HG02970 (cell line): Measurements from ENCODE around the gene AHI1.
"Not testable (repeated sequence)": the region's sequence is repeated elsewhere in the genome, so short reads cannot be mapped to it uniquely, and the experiment has no call there.

Source experiments
- ATAC-seq: cut with Tn5 transposase; IDR thresholded peaks from one replicate; pipeline ENCODE4 v1.9.1; 2021; ENCODE audit warnings: mild to moderate bottlenecking, moderate library complexity, moderate number of reproducible peaks; ENCODE audit not compliant: unreplicated experiment, low FRiP score

The AHI1 gene

DNA sequence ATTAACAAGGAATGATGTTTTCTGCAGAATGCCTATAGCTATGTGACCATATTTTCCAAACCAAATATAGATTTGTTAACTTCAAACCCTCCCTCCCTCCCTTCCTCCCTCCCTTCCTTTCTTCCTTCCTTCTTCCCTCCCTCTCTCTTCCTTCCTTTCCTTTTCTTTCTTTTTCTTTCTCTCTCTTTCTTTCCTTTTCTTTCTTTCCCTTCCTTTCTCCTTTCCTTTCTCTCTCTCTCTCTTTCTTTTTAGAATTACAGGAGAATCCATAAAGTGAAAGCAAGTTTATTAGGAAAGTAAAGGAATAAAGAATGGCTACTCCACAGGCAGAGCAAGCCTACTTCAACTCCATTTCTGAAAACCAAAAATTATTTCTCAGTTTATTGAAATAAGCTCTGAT lies 153.0 kb downstream of the AHI1 start:
- no peak for ATAC-seq

DNA sequence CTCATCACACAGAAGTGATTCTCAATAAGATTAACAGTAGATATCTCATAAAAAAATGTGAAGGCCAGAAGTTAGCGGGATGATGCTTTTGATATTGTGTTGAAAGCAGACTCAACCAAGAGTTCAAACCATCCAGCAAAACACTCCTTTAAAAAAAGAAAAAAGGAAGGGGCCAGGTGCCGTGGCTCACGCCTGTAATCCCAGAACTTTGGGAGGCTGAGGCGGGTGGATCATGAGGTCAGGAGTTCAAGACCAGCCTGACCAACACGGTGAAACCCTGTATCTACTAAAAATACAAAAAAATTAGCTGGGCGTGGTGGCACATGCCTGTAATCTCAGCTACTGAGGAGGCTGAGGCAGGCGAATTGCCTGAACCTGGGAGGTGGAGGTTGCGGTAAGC lies 157.6 kb downstream of the AHI1 start:
- not testable (repeated sequence) for ATAC-seq

DNA sequence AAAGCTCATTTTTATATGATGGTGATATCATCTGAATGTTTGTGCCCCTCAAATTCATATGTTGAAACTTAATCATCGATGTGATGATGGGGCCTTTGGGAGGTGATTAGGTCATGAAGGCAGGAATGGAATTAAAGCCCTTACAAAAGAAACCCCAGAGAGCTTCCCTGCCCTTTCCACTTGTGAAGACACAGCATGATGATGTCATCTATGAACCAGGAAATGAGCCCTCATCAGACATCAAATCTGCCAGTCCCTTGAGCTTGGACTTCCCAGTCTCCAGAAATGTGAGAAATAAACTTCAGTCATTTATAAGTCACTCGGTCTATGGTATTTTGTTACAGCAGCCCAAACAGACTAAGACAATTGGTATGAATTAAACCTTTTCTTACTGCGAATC lies 163.4 kb downstream of the AHI1 start:
- ATAC-seq = no peak

DNA sequence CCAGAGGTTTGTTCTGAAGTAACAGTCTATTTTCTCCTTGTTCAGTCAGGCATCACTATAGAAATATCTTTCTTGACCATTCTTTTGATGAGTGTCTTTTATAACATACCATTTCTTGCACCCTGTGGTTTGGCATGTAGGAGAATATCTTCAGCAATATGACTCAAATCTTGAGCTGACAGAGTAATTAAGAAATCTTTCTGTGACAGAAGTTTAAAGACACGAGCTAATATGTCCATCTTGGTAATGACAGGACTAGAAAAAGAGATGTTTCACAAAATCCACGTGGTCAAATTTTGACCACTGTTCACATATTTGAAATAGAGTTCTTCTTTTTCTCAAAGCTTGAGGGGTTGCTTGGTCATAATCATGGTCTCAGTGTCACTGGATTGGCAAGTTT lies 166.5 kb downstream of the AHI1 start:
- ATAC-seq = no peak

DNA sequence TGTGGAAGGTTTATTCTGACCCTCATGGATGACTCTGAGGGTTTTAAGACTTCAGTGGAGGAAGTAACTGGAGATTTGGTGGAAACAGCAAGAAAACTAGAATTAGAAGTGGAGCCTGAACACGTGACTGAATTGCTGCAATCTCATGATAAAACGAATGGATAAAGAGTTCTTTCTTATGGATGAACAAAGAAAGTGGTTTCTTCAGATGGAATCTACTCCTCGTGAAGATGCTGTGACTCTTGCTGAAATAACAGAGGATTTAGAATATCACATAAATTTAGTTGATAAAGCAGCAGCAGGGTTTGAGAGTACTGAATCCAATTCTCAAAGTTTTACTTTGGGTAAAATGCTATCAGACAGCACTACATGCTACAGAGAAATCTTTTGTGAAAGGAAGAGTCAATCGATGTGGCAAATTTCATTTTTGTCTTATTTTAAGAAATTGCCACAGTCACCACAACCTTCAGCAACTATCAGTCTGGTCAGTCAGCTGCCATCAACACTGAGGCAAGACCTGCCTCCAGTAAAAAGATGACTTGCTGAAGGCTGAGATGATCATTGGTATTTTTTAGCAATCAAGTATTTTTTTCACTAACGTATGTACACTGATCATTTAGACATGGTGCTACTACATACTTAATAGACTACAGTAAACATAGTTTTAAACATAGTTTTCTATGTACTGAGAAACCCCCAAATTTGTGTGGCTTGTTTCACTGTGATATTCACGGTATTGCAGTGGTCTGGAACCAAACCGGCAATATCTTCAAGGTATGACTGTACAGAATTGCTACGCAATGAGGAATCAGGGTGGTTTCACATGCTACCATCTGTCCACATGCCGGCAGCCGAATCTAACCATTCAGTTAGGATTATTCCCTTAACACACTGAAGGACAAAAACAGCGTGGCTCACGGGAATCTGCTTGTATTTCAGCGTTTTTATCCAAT lies 167.4 kb downstream of the AHI1 start:
- ATAC-seq = no peak

DNA sequence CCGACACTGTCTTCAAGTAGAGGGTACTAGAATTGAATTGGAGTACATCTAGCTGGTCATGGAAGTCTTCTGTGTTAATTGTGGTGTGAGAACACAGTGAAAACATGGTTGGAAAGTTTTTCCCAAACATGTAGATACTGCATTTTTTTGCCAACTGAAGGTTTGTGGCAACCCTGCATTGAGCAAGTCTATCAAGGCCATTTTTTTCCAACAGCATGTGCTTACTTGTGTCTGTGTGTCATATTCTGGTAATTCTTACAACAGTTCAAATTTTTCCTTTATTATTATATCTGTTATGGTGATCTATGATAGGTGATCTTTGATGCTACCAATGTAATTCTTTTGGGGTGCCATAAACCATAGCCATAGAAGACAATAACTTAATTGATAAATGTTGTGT lies 169.4 kb downstream of the AHI1 start:
- no peak for ATAC-seq

DNA sequence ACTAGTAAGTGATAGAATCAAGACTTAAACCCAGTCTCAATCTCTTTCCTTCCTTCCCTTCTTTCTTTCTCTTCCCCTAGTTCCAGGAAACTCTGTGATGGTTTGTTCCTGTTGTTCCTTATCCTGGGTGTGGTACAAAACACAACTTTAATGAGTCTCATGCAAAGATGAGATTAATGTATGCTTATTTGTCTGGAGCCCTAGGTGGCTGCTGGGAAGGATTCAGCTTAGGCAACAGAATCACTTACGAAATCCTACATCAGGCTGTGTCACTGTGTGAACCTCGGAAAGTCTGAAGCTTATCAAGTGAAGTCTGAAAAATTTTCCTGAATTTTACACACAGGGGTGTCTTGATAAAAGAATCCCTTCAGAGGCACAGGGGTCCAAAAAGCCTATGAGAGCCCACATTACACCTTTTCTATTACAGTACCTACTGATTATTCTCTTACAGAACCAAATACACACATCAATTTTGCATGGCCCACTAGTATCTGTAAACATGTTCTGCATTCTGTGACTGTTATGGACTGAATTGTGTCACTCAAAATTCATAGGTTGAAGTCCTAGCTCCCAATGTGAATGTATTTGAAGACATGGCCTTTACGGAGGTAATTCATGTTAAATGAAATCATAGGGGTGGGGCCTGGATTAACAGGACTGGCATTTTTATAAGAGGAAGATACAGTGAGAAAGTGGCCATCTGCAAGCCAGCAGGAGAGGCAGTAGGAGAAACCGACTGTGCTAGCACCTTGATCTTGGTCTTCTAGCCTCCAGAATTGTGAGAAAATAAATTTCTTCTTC lies 171.7 kb downstream of the AHI1 start:
- no peak for ATAC-seq

DNA sequence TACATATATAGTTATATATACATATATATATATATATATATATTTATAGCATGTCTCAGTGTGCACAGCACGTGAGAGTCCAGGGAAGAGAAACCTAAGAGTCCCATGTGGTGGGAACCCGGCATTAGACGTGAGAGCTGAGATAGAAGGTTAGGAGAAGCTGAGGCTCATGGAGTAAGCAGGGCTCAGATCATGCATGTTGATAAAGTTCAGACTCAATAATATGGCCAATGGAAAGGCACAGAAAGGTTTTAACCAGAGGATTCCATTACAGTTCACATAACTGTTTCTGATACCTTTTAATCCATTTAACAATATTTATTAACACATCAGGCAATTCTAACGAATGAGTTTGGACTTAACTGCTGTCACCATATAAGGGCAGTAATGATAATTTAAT lies 173.0 kb downstream of the AHI1 start:
- ATAC-seq = no peak

DNA sequence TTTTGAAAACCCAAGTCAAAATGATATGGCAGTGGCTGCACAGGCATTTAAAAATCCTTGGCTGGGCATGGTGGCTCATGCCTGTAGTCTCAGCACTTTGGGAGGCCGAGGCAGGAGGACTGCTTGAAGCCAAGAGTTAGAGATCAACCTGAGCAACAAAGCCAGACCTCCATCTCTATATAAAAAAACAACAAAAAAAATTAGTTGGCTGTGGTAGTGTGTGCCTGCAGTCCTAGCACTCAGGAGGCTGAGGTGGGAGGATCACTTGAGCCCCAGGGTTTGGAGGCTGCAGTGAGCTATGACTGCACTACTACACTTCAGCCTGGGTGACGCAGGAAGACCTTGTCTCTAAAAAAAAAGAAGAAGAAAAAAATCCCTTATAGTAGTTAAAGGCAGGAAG lies 173.6 kb downstream of the AHI1 start:
- ATAC-seq = no peak

DNA sequence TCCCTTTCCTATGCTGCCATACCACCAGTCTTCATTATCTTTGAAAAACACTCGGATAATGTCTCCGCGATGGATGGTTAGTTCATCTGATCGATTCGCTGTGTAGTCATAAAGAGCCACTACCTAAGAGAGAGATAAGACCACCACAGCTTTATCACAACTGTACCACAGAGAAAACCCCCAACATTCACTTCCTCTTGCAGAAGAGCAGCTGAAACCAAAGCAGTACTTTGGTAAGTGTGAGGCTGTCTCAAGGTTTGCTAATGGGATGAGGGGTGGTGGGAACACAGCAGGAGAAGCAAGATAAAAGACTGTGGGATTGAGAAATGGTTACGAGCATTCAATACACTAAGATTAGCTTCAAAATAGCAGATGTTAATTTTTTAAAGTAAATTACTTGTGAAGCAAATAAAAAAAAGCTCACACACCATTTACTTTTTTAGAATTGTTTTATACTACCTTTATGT lies 174.3 kb downstream of the AHI1 start:
- ATAC-seq = peak; percentile 90

DNA sequence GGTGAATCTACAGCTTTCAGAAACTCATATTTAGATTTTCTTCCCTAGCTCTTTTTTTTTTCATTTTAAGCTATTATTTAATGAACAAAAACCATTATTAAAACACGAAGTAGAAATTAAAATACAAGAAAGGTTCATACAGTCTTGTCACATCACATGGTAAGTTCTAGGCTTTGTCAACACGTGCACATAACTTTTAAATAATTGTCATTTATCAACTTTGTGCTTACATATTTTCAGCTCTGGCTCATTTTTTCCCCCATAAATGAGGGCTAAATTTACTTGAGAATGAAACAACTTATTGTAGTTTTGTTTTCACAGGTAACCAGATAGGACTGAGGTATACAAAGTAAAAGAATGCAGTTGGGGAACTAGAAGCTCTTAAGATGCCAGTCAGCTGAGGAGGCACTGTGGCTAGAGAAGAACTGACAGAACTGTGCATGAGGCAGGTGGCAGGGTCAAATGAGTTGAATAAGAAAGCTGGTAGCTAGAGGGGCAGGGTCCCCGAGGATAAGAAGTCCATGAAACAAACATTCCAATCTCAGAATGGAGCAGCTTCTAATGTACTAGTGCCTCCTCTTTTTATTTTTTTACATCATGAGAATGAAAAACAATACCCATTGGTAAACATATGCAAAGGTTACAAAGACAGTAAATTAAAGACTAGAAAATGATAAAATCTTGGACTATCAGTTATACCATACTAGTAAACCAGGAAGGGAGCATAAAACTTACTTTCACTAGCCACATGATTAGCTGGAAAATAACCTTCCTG lies 174.9 kb downstream of the AHI1 start:
- no peak for ATAC-seq

DNA sequence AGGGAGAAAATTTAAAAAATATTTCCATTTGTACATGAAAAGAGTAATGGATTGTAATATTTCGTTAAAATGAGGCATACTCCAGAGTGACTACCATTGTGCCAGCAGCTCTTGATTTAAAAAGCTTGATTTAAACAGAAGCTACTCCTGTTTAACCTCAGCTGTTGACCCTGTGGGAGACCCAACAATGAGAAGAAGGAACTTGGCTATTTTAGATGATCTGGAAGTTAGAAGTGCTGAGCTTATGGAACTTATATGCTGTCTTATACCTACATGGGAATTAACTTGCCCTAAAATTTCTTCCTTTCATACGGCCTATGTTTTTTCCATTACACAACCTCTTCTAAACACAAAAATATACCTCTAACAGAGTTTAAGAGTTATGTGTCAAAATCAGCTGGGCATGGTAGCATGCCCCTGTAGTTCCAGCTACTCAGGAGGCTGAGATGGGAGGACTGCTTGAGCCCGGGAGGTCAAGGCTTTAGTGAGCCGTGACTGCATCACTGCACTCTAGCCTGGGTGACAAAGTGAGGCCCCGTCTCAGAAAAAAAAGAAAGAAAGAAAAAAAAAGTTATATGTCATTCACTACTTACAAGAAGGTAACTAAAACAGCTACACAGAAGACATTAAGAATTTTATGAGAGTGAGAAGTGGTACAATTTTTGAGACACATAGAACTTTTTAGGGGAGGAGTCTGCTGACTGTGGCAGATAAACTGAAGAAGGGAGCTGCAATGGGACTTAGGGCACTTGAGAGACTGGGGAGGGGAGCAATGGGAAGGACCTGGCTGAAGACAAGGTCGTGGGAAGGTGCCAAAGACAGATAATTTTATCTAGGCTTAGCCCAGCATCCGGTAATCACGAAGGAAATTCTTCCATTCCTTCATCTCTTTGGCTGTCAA lies 176.6 kb downstream of the AHI1 start:
- ATAC-seq = no peak

DNA sequence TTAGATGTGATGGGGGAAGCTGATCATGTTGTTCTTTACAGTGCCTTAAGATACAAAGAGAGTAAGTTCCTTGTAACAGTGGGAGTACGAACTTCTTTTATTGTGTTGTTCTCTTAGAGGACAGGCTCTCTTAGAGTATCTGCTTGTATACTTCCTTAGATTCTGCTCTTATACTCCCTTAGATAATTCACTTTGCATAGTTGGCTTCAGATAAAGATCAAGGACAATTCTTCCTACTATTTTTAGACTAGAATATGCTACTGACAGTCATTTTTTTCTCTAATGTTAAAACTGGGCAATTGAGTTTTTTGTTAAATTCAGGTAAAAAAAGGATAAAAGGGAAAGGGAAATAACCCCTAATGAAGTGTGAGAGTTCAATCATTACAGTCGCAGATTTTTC lies 177.7 kb downstream of the AHI1 start:
- no peak for ATAC-seq

DNA sequence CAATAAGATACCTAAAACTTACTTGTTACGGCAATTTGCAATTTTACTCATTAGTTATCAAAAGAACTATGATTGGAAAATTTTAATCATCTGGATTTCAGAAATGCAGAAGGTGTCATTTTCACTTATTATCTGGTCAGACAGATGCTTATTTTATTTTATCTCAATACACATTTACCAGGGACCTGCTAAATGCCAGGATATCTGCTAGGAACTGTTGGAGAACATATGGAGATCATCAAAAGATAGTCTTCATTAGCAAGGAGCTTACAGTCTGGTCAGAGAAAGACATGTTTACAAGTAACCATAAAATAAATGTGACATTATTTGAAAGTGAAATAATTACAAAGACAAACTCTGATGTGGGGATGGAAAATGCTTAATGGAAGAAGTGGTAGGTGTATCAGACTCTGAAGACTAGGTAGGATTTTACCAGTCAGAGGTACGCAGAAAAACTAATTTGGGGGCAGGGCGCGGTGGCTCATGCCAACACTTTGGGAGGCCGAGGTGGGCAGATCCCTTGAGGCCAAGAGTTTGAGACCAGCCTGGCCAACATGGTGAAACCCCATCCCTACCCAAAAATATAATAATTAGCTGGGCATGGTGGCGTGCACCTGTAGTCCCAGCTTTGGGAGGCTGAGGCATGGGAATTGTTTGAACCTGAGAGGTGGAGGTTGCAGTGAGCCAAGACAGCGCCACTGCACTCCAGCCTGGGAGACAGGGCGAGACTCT lies 178.6 kb downstream of the AHI1 start:
- no peak for ATAC-seq

DNA sequence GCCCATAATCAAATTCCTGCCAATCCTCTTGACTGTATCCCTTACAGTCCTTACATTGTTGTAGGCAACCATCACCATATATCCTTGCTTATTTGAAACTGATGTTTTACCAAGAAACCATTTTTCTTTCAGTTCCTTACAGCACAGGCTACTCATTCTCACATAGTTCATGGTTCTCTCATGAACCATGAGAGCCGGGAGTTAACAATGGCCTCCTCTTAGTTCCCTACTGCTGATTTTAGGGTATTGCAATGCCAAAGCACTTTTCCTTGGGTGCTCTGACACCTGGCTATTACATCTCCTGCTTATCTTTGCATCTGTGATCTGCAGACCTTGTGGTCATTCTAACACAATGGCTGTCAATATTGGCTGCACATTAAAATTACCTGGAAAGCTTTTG lies 183.0 kb downstream of the AHI1 start:
- no peak for ATAC-seq

DNA sequence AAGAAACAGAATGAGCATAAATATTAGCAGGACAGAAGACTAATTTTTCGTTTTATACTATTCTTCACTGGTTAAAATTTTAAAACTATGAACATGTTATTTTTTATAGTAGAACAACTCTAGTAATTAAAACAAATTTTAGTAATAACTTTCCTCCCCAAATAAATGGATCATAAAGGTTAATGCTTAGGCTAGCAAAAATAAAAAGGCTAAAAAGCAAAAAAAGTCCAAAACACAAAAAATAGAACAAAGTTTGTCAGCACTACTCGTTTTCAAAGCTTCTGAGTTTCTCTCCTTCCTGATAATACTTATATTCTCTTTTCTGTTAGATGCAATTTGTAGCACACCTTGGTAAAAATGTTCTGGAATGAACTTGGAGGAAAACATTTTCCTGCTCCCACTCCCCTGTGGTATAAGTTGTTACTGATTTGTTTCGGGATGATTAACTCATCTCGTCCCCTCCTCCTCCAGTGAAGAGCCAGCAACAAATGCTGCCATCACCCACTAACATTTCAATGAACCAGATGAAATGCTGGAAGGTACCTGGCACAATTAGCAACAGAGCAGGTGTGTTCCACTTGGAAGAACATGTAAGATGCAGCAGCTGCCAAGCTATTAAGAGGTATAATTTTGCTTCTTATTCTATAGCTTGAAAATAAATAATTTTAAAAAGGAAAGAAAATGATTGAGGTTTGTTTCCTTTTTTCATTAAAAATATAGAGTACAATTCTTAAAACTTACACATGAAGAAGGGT lies 185.9 kb downstream of the AHI1 start:
- no peak for ATAC-seq

DNA sequence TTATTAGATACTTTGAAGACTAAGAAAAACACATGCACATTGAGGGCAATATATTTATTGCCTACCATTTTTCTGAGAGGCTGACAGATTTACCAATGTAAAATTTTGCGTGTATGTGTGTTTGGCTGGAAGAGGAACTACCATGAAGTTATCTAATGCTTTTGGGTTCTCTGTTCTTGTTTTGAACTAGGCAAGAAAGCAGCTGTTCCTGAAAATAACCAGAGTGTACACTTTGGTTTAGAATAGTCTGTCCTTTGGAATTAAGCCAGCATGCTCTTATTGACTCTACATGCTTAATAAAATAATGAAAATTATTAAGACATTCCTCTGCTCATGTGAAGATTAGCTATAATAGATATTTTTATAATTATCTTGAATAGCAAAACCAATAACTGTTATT lies 187.2 kb downstream of the AHI1 start:
- ATAC-seq = no peak

DNA sequence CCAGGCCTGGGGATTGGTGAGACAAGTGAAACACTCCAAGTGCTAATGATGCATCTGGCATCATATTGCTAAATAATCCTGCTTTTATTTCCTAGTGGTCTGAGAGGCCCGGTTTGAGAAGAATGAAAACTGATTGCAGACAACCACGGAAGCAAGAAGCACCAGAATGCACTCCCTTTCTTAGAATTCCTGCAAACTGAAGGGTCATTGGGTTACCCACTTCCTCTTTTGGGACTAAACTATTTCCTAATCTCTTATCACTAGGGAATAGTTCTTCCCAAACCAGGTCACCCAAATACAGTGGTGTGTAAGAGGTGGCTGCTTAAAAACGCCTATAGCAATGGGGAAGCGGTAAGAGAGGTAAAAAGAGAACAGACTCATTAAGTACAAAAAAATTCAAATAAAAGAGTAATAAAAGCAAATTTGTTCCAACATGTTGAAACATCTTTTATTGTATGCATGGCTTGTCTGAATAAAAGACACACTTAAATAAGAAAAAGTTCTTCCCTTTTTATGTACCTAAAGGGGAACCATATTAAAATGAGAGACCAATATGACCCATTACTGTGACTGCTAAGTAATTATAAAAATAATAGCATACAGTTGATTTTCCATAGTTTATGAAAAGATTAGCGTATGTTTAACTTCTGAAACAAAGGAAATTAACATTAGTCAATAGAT lies 190.7 kb downstream of the AHI1 start:
- ATAC-seq = no peak
